Adrenal gland (tissue), 5 donors: ENCODE measurements around the gene ZNF225.
"Not testable (repeated sequence)": the region's sequence is repeated elsewhere in the genome, so short reads cannot be mapped to it uniquely, and the experiment has no call there.

Experiments used
- POLR2A ChIP-seq, 2 donors: fragments of 450-650 bp; IDR thresholded peaks; one replicate each; pipeline ENCODE4 v1.6.1; 2017; ENCODE audit warnings: antibody characterized with exemption in 2 of 2, mild to moderate bottlenecking in 2 of 2, moderate library complexity in 1 of 2
- TF ChIP-seq, protein P1 (sequence below), 6 experiments: fragments of 450-650 bp in 4 of 6; fragments of 200-600 bp in 2 of 6; sonication (generic) in 1 of 6; IDR thresholded peaks; 1 replicate in 5 of 6; 2 replicates in 1 of 6; pipeline versions ENCODE4 v1.5.1 to v1.8.0; 2016 to 2021; ENCODE audit warnings: antibody characterized with exemption in 6 of 6, mild to moderate bottlenecking in 2 of 6, moderate library complexity in 1 of 6
- donor health status: DM: no; HTN: no; CAD: no.

DNA sequence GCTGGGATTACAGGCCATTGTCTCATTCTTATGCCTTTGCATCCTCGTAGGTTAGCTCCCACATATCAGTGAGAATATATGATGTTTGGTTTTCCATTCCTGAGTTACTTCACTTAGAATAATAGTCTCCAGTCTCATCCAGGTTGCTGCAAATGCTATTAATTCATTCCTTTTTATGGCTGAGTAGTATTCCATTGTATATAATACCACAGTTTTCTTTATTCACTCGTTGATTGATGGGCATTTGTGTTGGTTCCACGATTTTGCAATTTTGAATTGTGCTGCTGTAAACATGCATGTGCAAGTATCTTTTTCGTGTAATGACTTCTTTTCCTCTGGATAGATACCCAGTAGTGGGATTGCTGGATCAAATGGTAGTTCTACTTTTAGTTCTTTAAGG is 8.0 kb downstream of the ZNF225 start:
- TF ChIP-seq, protein P1, sequence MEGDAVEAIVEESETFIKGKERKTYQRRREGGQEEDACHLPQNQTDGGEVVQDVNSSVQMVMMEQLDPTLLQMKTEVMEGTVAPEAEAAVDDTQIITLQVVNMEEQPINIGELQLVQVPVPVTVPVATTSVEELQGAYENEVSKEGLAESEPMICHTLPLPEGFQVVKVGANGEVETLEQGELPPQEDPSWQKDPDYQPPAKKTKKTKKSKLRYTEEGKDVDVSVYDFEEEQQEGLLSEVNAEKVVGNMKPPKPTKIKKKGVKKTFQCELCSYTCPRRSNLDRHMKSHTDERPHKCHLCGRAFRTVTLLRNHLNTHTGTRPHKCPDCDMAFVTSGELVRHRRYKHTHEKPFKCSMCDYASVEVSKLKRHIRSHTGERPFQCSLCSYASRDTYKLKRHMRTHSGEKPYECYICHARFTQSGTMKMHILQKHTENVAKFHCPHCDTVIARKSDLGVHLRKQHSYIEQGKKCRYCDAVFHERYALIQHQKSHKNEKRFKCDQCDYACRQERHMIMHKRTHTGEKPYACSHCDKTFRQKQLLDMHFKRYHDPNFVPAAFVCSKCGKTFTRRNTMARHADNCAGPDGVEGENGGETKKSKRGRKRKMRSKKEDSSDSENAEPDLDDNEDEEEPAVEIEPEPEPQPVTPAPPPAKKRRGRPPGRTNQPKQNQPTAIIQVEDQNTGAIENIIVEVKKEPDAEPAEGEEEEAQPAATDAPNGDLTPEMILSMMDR (IDR thresholded peaks at IDR 0.05), result not testable (repeated sequence)
- not testable (repeated sequence) for TF ChIP-seq POLR2A (IDR thresholded peaks at IDR 0.05)
